HepG2 (cell line): Measurements from ENCODE around the gene BICRAL. TPM values are rescaled to one million over a fixed set of nuclear protein-coding genes. Genes with fewer than 3 reads are reported as not detected.
A peak's percentile ranks its signal among the peaks of the same experiment; 100 is the strongest.

Experiments
- ARID2 ChIP-seq: sonication (generic); formaldehyde crosslinking; IDR thresholded peaks from 2 replicates; pipeline ENCODE4 v1.8.1; 2022; ENCODE audit warnings: mild to moderate bottlenecking, missing genetic modification reagents, borderline replicate concordance
- CEBPG ChIP-seq: IDR thresholded peaks from 2 replicates; pipeline ENCODE4 v1.6.1; 2016
- EHMT2 ChIP-seq: fragments of 200-600 bp; sonication (generic); IDR thresholded peaks from 2 replicates; pipeline ENCODE4 v1.7.0; 2017; ENCODE audit warnings: antibody characterized with exemption, low read depth, low read length, borderline replicate concordance
- ELF1 ChIP-seq: sonication (generic); formaldehyde crosslinking; IDR thresholded peaks from 2 replicates; pipeline ENCODE4 v1.4.0; 2020; ENCODE audit warnings: missing genetic modification reagents
- GATA4 ChIP-seq: sonication (generic); IDR thresholded peaks from 2 replicates; pipeline ENCODE4 v1.6.1; 2016; ENCODE audit warnings: antibody characterized with exemption, low read depth, borderline replicate concordance
- HNRNPUL1 ChIP-seq: fragments of 200-400 bp; formaldehyde crosslinking; IDR thresholded peaks from 2 replicates; pipeline ENCODE4 v1.6.1; 2017; ENCODE audit warnings: low read depth, mild to moderate bottlenecking, low read length, moderate library complexity
- IKZF1 ChIP-seq: fragments of 450-650 bp; IDR thresholded peaks from 2 replicates; pipeline ENCODE4 v1.7.1; 2016
- IRF2 ChIP-seq: IDR thresholded peaks from 2 replicates; pipeline ENCODE4 v1.6.1; 2018; ENCODE audit warnings: missing genetic modification reagents, missing compliant biosample characterization
- JUND ChIP-seq: sonication (generic); formaldehyde crosslinking; IDR thresholded peaks from 2 replicates; pipeline ENCODE4 v1.8.0; 2022; ENCODE audit warnings: mild to moderate bottlenecking, missing genetic modification reagents
- KAT8 ChIP-seq: IDR thresholded peaks from 2 replicates; pipeline ENCODE4 v1.6.1; 2016; ENCODE audit warnings: missing genetic modification reagents, missing compliant biosample characterization
- MED1 ChIP-seq: sonication (generic); formaldehyde crosslinking; IDR thresholded peaks from 2 replicates; pipeline ENCODE4 v1.4.0; 2020; ENCODE audit warnings: missing genetic modification reagents
- NR3C1 ChIP-seq: sonication (generic); formaldehyde crosslinking; IDR thresholded peaks from 2 replicates; pipeline ENCODE4 v1.4.0; 2020; ENCODE audit warnings: missing genetic modification reagents
- RBM22 ChIP-seq: fragments of 200-400 bp; formaldehyde crosslinking; optimal IDR thresholded peaks from 2 replicates; pipeline ENCODE3; 2017; ENCODE audit warnings: mild to moderate bottlenecking, low read length, moderate library complexity
- RBM39 ChIP-seq: fragments of 200-400 bp; formaldehyde crosslinking; IDR thresholded peaks from one replicate; pipeline ENCODE4 v1.6.1; 2018; ENCODE audit warnings: antibody characterized with exemption, mild to moderate bottlenecking, low read depth, low read length; ENCODE audit not compliant: poor library complexity, severe bottlenecking
- SCMH1 ChIP-seq: sonication (generic); formaldehyde crosslinking; IDR thresholded peaks from 2 replicates; pipeline ENCODE4 v1.9.0; 2021; ENCODE audit warnings: missing genetic modification reagents, mild to moderate bottlenecking, borderline replicate concordance
- SNAPC2 ChIP-seq: sonication (generic); formaldehyde crosslinking; IDR thresholded peaks from 2 replicates; pipeline ENCODE4 v1.8.1; 2022; ENCODE audit warnings: mild to moderate bottlenecking, missing genetic modification reagents
- STAT5B ChIP-seq: sonication (generic); formaldehyde crosslinking; IDR thresholded peaks from 2 replicates; pipeline ENCODE4 v1.4.0; 2020; ENCODE audit warnings: missing genetic modification reagents
- TOPORS ChIP-seq: sonication (generic); formaldehyde crosslinking; IDR thresholded peaks from 2 replicates; pipeline ENCODE4 v1.8.0; 2023; ENCODE audit warnings: mild to moderate bottlenecking, missing genetic modification reagents
- ZC3H4 ChIP-seq: sonication (generic); formaldehyde crosslinking; IDR thresholded peaks from 2 replicates; pipeline ENCODE4 v1.4.0; 2020; ENCODE audit warnings: missing genetic modification reagents, borderline replicate concordance
- ZFP36L1 ChIP-seq: sonication (generic); formaldehyde crosslinking; IDR thresholded peaks from 2 replicates; pipeline ENCODE4 v1.8.0; 2022; ENCODE audit warnings: mild to moderate bottlenecking, missing genetic modification reagents, moderate library complexity
- ZNF230 ChIP-seq: sonication (generic); formaldehyde crosslinking; IDR thresholded peaks from 2 replicates; pipeline ENCODE4 v1.4.0; 2020; ENCODE audit warnings: mild to moderate bottlenecking, missing genetic modification reagents
- ZNF256 ChIP-seq: sonication (generic); formaldehyde crosslinking; conservative IDR thresholded peaks from 2 replicates; pipeline ENCODE4 v1.4.0; 2020; ENCODE audit warnings: missing genetic modification reagents
- ZNF33B ChIP-seq: sonication (generic); formaldehyde crosslinking; IDR thresholded peaks from 2 replicates; pipeline ENCODE4 v1.5.1; 2020; ENCODE audit warnings: mild to moderate bottlenecking, missing genetic modification reagents
- ZNF629 ChIP-seq: sonication (generic); formaldehyde crosslinking; conservative IDR thresholded peaks from 2 replicates; pipeline ENCODE4 v1.5.0; 2020; ENCODE audit warnings: missing genetic modification reagents
- polyA plus RNA-seq, 8 experiments: library from polyadenylated mRNA; depleted of rRNA in 3 of 8; stranded (reverse) in 7 of 8; unstranded in 1 of 8; fragments of >200 nt; fragmentation: Illumina TruSeq in 4 of 8; extraction: Trizol in 4 of 8; gene quantifications; 2 replicates each; pipeline versions ENCODE4 v1.2.1 to v1.2.3, GENCODE V29; 2011 to 2016; ENCODE audit warnings: low read depth in 4 of 8, missing spikeins in 1 of 8, mixed read lengths in 1 of 8; ENCODE audit not compliant: insufficient read depth in 1 of 8
- total RNA-seq, 5 experiments: library from RNA; depleted of rRNA; stranded (reverse); fragments of >200 nt; fragmentation: Illumina TruSeq; extraction: Trizol; gene quantifications; 2 replicates each; pipeline ENCODE4 v1.2.3, GENCODE V29; 2016; ENCODE audit warnings: low read depth in 1 of 5
- TF ChIP-seq, protein P1 (sequence below): sonication (generic); formaldehyde crosslinking; IDR thresholded peaks from 2 replicates; pipeline ENCODE4; 2020; ENCODE audit warnings: missing genetic modification reagents, mild to moderate bottlenecking, borderline replicate concordance
- TF ChIP-seq, protein P2 (sequence below): fragments of 450-650 bp; IDR thresholded peaks from 2 replicates; pipeline ENCODE4 v1.6.1; 2017
- TF ChIP-seq, protein P3 (sequence below): sonication (generic); formaldehyde crosslinking; IDR thresholded peaks from 2 replicates; pipeline ENCODE4 v1.5.0; 2020; ENCODE audit warnings: mild to moderate bottlenecking, missing genetic modification reagents, borderline replicate concordance

BICRAL gene
- total and polyA plus RNA-seq, 2 of the 13 experiments (the other 11 are each of a cell fraction or from before 2014, with no cell fraction given) = 5.0 to 13.5 TPM

DNA sequence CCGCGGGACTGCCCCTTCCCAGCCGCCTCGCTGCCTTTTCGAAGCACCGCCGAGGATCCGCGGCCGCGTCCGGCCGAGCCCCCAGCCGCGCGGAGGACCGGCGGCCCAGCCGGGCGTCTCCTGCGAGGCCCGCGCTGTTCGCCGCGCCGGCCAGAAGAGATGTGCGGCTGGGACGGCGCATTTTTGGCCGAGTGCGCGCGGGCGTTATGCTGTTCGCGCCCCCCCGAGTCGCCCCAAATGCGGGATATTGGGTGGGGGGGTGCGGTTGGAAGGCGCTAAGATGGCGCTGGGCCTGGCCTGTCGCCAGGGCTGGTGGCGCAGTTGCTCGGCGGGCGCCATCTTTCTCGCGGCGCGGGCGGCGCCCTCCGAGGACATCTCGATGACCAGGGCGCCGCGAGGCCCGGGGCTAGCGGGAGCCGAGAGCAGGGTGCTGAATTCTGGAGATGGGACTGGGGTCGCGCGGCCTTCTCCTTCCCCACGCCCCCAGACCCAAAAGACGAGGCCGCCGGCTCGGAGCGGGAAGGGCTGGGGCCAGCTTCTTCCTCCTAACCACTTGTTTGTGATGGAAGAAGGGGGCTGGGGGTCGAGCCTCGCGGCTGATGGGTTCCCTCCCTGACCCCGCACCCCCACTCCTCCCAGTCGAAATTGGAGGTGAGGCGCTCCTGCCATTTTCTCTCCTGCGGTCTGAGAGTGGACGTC, 1.5 kb downstream of the BICRAL start (continued):
- TF ChIP-seq, protein P1, sequence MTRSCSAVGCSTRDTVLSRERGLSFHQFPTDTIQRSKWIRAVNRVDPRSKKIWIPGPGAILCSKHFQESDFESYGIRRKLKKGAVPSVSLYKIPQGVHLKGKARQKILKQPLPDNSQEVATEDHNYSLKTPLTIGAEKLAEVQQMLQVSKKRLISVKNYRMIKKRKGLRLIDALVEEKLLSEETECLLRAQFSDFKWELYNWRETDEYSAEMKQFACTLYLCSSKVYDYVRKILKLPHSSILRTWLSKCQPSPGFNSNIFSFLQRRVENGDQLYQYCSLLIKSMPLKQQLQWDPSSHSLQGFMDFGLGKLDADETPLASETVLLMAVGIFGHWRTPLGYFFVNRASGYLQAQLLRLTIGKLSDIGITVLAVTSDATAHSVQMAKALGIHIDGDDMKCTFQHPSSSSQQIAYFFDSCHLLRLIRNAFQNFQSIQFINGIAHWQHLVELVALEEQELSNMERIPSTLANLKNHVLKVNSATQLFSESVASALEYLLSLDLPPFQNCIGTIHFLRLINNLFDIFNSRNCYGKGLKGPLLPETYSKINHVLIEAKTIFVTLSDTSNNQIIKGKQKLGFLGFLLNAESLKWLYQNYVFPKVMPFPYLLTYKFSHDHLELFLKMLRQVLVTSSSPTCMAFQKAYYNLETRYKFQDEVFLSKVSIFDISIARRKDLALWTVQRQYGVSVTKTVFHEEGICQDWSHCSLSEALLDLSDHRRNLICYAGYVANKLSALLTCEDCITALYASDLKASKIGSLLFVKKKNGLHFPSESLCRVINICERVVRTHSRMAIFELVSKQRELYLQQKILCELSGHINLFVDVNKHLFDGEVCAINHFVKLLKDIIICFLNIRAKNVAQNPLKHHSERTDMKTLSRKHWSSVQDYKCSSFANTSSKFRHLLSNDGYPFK (CRISPR knock-in tag) = peak; percentile 53; the same call in 1 of the 2 replicates
- TF ChIP-seq ZNF256 (CRISPR knock-in tag) (0 out of 2 replicates have a peak, but pooled peaks have one; percentile 86), ZC3H4 (CRISPR knock-in tag) (peak; percentile 88), EHMT2 (no peak), MED1 (CRISPR knock-in tag) (peak; percentile 58), HNRNPUL1 (no peak), KAT8 (CRISPR knock-in tag) (peak; percentile 86), RBM22 (peak; percentile 93), IKZF1 (no peak), ZNF33B (CRISPR knock-in tag) (peak; percentile 80; the same call in 1 of the 2 replicates), CEBPG (CRISPR knock-in tag) (no peak), SNAPC2 (CRISPR knock-in tag) (no peak), ZNF629 (CRISPR knock-in tag) (peak; percentile 55), ZFP36L1 (0 out of 2 replicates have a peak, but pooled peaks have one; percentile 32), JUND (no peak), TOPORS (CRISPR knock-in tag) (peak; percentile 62; the same call in 1 of the 2 replicates), GATA4 (no peak), ELF1 (CRISPR knock-in tag) (peak; percentile 44), IRF2 (peak; percentile 51; the same call in 1 of the 2 replicates), RBM39 (peak; percentile 86), ZNF230 (CRISPR knock-in tag) (peak; percentile 93), SCMH1 (CRISPR knock-in tag) (no peak), NR3C1 (CRISPR knock-in tag) (no peak), ARID2 (CRISPR knock-in tag) (no peak), STAT5B (CRISPR knock-in tag) (no peak)
- TF ChIP-seq, protein P2, sequence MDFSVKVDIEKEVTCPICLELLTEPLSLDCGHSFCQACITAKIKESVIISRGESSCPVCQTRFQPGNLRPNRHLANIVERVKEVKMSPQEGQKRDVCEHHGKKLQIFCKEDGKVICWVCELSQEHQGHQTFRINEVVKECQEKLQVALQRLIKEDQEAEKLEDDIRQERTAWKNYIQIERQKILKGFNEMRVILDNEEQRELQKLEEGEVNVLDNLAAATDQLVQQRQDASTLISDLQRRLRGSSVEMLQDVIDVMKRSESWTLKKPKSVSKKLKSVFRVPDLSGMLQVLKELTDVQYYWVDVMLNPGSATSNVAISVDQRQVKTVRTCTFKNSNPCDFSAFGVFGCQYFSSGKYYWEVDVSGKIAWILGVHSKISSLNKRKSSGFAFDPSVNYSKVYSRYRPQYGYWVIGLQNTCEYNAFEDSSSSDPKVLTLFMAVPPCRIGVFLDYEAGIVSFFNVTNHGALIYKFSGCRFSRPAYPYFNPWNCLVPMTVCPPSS = no peak
- TF ChIP-seq, protein P3, sequence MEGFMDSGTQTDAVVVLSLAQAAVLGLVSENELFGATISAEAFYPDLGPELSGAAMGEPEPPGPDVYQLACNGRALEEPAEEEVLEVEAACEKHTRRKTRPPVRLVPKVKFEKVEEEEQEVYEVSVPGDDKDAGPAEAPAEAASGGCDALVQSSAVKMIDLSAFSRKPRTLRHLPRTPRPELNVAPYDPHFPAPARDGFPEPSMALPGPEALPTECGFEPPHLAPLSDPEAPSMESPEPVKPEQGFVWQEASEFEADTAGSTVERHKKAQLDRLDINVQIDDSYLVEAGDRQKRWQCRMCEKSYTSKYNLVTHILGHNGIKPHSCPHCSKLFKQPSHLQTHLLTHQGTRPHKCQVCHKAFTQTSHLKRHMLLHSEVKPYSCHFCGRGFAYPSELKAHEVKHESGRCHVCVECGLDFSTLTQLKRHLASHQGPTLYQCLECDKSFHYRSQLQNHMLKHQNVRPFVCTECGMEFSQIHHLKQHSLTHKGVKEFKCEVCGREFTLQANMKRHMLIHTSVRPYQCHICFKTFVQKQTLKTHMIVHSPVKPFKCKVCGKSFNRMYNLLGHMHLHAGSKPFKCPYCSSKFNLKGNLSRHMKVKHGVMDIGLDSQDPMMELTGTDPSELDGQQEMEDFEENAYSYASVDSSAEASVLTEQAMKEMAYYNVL (CRISPR knock-in tag) = 0 out of 2 replicates have a peak, but pooled peaks have one; percentile 40
